Trophoblast cell (in vitro differentiated cells and primary cell): ENCODE measurements around the gene KIF3A.

ENCODE experiments used
- DNase-seq, 2 donors: peaks; one replicate each; pipeline ENCODE4 v3.0.0-alpha.2; 2016
- H2AFZ ChIP-seq: 2 replicates; pipeline ENCODE4 v1.6.1; 2013; ENCODE audit warnings: low read length, moderate library complexity, mild to moderate bottlenecking; ENCODE audit not compliant: insufficient read depth, poor library complexity
- H2AK5ac ChIP-seq: 2 replicates; pipeline ENCODE4 v1.6.1; 2013; ENCODE audit warnings: mild to moderate bottlenecking, low read length
- H2BK120ac ChIP-seq: 2 replicates; pipeline ENCODE4 v1.6.1; 2013; ENCODE audit warnings: low read length, mild to moderate bottlenecking, moderate library complexity; ENCODE audit not compliant: insufficient read depth, poor library complexity
- H2BK12ac ChIP-seq: 2 replicates; pipeline ENCODE4 v1.6.1; 2013; ENCODE audit warnings: mild to moderate bottlenecking, low read length, moderate library complexity
- H2BK5ac ChIP-seq: 2 replicates; pipeline ENCODE4 v1.6.1; 2013; ENCODE audit warnings: low read length, low read depth, moderate library complexity, mild to moderate bottlenecking; ENCODE audit not compliant: poor library complexity
- H3K14ac ChIP-seq: 2 replicates; pipeline ENCODE4 v1.6.1; 2013; ENCODE audit warnings: mild to moderate bottlenecking, low read length
- H3K18ac ChIP-seq: 2 replicates; pipeline ENCODE4 v1.6.1; 2013; ENCODE audit warnings: mild to moderate bottlenecking, low read length
- H3K23ac ChIP-seq: 2 replicates; pipeline ENCODE4 v1.6.1; 2013; ENCODE audit warnings: low read length
- H3K27ac ChIP-seq: 2 replicates; pipeline ENCODE4 v1.5.1; 2013; ENCODE audit warnings: low read depth, mild to moderate bottlenecking, inconsistent platforms, low read length, moderate library complexity
- H3K27me3 ChIP-seq: 2 replicates; pipeline ENCODE4 v1.6.1; 2013; ENCODE audit warnings: inconsistent platforms, mild to moderate bottlenecking, low read length, moderate library complexity; ENCODE audit not compliant: insufficient read depth
- H3K36me3 ChIP-seq, 2 experiments: 1 replicate in 1 of 2; 2 replicates in 1 of 2; pipeline ENCODE4 v1.6.1; 2013; ENCODE audit warnings: low read length in 2 of 2, mild to moderate bottlenecking in 2 of 2, moderate library complexity in 1 of 2; ENCODE audit not compliant: insufficient read depth in 2 of 2, control insufficient read depth in 1 of 2
- H3K4ac ChIP-seq: 2 replicates; pipeline ENCODE4 v1.6.1; 2013; ENCODE audit warnings: low read depth, mild to moderate bottlenecking, low read length, moderate library complexity
- H3K4me1 ChIP-seq, 2 experiments: 1 replicate in 1 of 2; 2 replicates in 1 of 2; pipeline ENCODE4 v1.6.1; 2013; ENCODE audit warnings: low read length in 2 of 2, mild to moderate bottlenecking in 2 of 2, moderate library complexity in 1 of 2; ENCODE audit not compliant: insufficient read depth in 2 of 2, control insufficient read depth in 1 of 2
- H3K4me2 ChIP-seq: 2 replicates; pipeline ENCODE4 v1.6.1; 2013; ENCODE audit warnings: inconsistent platforms, mild to moderate bottlenecking, low read length, moderate library complexity
- H3K4me3 ChIP-seq: 2 replicates; pipeline ENCODE4 v1.5.1; 2013; ENCODE audit warnings: mild to moderate bottlenecking, low read depth, low read length, inconsistent platforms
- H3K79me1 ChIP-seq: one replicate; pipeline ENCODE4 v1.6.1; 2013; ENCODE audit warnings: low read length
- H3K79me2 ChIP-seq: 2 replicates; pipeline ENCODE4 v1.6.1; 2013; ENCODE audit warnings: low read length, mild to moderate bottlenecking; ENCODE audit not compliant: control insufficient read depth, insufficient read depth, poor library complexity
- H3K9ac ChIP-seq: 2 replicates; pipeline ENCODE4 v1.6.1; 2013; ENCODE audit warnings: mild to moderate bottlenecking, low read length
- H3K9me3 ChIP-seq: 2 replicates; pipeline ENCODE4 v1.6.1; 2013; ENCODE audit warnings: low read depth, mild to moderate bottlenecking, control low read depth, inconsistent platforms, low read length; ENCODE audit not compliant: insufficient read depth
- H4K12ac ChIP-seq: 2 replicates; pipeline ENCODE4 v1.6.1; 2013; ENCODE audit warnings: low read depth, mild to moderate bottlenecking, low read length, moderate library complexity
- H4K8ac ChIP-seq: 2 replicates; pipeline ENCODE4 v1.6.1; 2013; ENCODE audit warnings: low read depth, mild to moderate bottlenecking, low read length, moderate library complexity
- H4K91ac ChIP-seq: one replicate; pipeline ENCODE4 v1.6.1; 2013; ENCODE audit warnings: low read depth, mild to moderate bottlenecking, low read length, moderate library complexity
- WGBS: extraction: QIAGEN DNeasy Blood & Tissue Kit; methylation state at CpG from one replicate; pipeline ENCODE4 v1.1.7; 2013; ENCODE audit warnings: missing lambda C conversion rate; ENCODE audit not compliant: insufficient read length, insufficient coverage; ENCODE audit errors: extremely low coverage; 5-methylcytosine and 5-hydroxymethylcytosine counted together

The KIF3A gene

GRCh38 chr5:132675936-132676689 lies 61.2 kb downstream of the KIF3A start:
- H3K79me2 ChIP-seq: no peaks in the 10 kb centered on the region
- H3K36me3 ChIP-seq: no peaks in the 10 kb centered on the region
- H4K8ac ChIP-seq: no peak overlapping the region

GRCh38 chr5:132674671-132675506 lies 62.5 kb downstream of the KIF3A start:
- no peaks in the 10 kb centered on the region for H3K27me3 ChIP-seq
- no peak overlapping the region for H2BK120ac ChIP-seq
- no peak overlapping the region for H3K18ac ChIP-seq
- no peak overlapping the region for H2AFZ ChIP-seq
- H2BK12ac ChIP-seq: no peak overlapping the region
- H3K36me3 ChIP-seq: no peaks in the 10 kb centered on the region
- H3K9me3 ChIP-seq: no peaks in the 10 kb centered on the region
- no peak overlapping the region for H3K23ac ChIP-seq
- H4K12ac ChIP-seq: no peak overlapping the region
- no peaks in the 10 kb centered on the region for H3K79me2 ChIP-seq
- no peak overlapping the region for H4K91ac ChIP-seq
- no peaks in the 10 kb centered on the region for H3K79me1 ChIP-seq
- no CpG with 5 or more reads among the region's 13 CpGs for whole genome bisulfite sequencing
- no peak overlapping the region for H3K27ac ChIP-seq
- H3K4me2 ChIP-seq: no peak overlapping the region
- no peak overlapping the region for H3K4ac ChIP-seq
- H3K14ac ChIP-seq: no peak overlapping the region
- no peak overlapping the region for H2AK5ac ChIP-seq
- DNase-seq: peak; percentile 56 to 88
- no peak overlapping the region for H4K8ac ChIP-seq
- no peak overlapping the region for H2BK5ac ChIP-seq
- no peaks in the 10 kb centered on the region for H3K4me1 ChIP-seq
- H3K9ac ChIP-seq: no peak overlapping the region
- no peak overlapping the region for H3K4me3 ChIP-seq

More at GRCh38 chr5:132675936-132676689, 61.2 kb downstream of the KIF3A start:
- H2AK5ac ChIP-seq: no peak overlapping the region
- H3K9me3 ChIP-seq: no peaks in the 10 kb centered on the region
- H4K91ac ChIP-seq: no peak overlapping the region
- no peaks in the 10 kb centered on the region for H3K27me3 ChIP-seq
- no peak overlapping the region for H3K4me3 ChIP-seq
- no peak overlapping the region for H3K27ac ChIP-seq
- H3K4me1 ChIP-seq: no peaks in the 10 kb centered on the region
- no peak overlapping the region for H2BK120ac ChIP-seq
- H2AFZ ChIP-seq: no peak overlapping the region
- no peak overlapping the region for H3K4ac ChIP-seq
- H2BK5ac ChIP-seq: no peak overlapping the region
- H3K14ac ChIP-seq: no peak overlapping the region
- no CpG with 5 or more reads among the region's 11 CpGs for WGBS
- peak overlapping the region; percentile 26 for H2BK12ac ChIP-seq
- no peak overlapping the region for H3K4me2 ChIP-seq
- no peak overlapping the region for H4K12ac ChIP-seq
- no peak overlapping the region for H3K18ac ChIP-seq
- no peaks in the 10 kb centered on the region for H3K79me1 ChIP-seq
- H3K23ac ChIP-seq: no peak overlapping the region
- H3K9ac ChIP-seq: no peak overlapping the region
- no peak for DNase-seq

- Histone ChIP-seq H4K8ac (no peak within 1 kb of the TSS), H3K4me2 (no peak within 1 kb of the TSS), H2BK12ac (no peak within 1 kb of the TSS), H2AK5ac (no peak within 1 kb of the TSS), H3K4me3 (no peak within 1 kb of the TSS), H3K4ac (no peak within 1 kb of the TSS), H3K27me3 (no peaks in the 10 kb centered on the region), H3K4me1 (no peaks in the 10 kb centered on the region), H3K18ac (no peak within 1 kb of the TSS), H3K9ac (no peak within 1 kb of the TSS), H3K79me2 (no peaks in the 10 kb centered on the region), H3K36me3 (no peaks in the 10 kb centered on the region), H2AFZ (no peak within 1 kb of the TSS), H4K91ac (no peak within 1 kb of the TSS), H2BK120ac (no peak within 1 kb of the TSS), H2BK5ac (no peak within 1 kb of the TSS), H3K14ac (no peak within 1 kb of the TSS), H4K12ac (no peak within 1 kb of the TSS), H3K9me3 (no peaks in the 10 kb centered on the region), H3K27ac (no peak within 1 kb of the TSS), H3K79me1 (no peaks in the 10 kb centered on the region), H3K23ac (no peak within 1 kb of the TSS)
- DNase-seq: no peak
- no CpG with 5 or more reads among the region's 14 CpGs for WGBS
These were observed 63.3 kb downstream of the KIF3A start, which contains the start of gene IL4 for GRCh38 chr5:132673939-132674630. Gene IL4 (plus strand): TSS chr5:132673989. CDS start chr5:132674051, 62 bp downstream.

- H4K91ac ChIP-seq: no peak overlapping the region
- H2AFZ ChIP-seq: no peak overlapping the region
- no peak overlapping the region for H3K14ac ChIP-seq
- no peak overlapping the region for H3K27ac ChIP-seq
- no peak overlapping the region for H3K4ac ChIP-seq
- H3K4me3 ChIP-seq: no peak overlapping the region
- no peak overlapping the region for H2AK5ac ChIP-seq
- H3K9ac ChIP-seq: no peak overlapping the region
- no peaks in the 10 kb centered on the region for H3K9me3 ChIP-seq
- no peak overlapping the region for H4K12ac ChIP-seq
- H3K79me1 ChIP-seq: no peaks in the 10 kb centered on the region
- H2BK5ac ChIP-seq: no peak overlapping the region
- WGBS: no CpG with 5 or more reads among the region's 1 CpG
- no peaks in the 10 kb centered on the region for H3K79me2 ChIP-seq
- no peak overlapping the region for H3K18ac ChIP-seq
- H3K23ac ChIP-seq: no peak overlapping the region
- H3K4me1 ChIP-seq: no peaks in the 10 kb centered on the region
- DNase-seq: no peak
- no peak overlapping the region for H4K8ac ChIP-seq
- no peak overlapping the region for H3K4me2 ChIP-seq
- H2BK120ac ChIP-seq: no peak overlapping the region
- no peaks in the 10 kb centered on the region for H3K36me3 ChIP-seq
- H2BK12ac ChIP-seq: no peak overlapping the region
- no peaks in the 10 kb centered on the region for H3K27me3 ChIP-seq
These were observed 63.9 kb downstream of the KIF3A start for GRCh38 chr5:132673488-132673887.
